GM21723 (cell line): ENCODE measurements around the gene KIF26A.

Experiments
- ATAC-seq: cut with Tn5 transposase; IDR thresholded peaks from one replicate; pipeline ENCODE4 v1.9.1; 2021; ENCODE audit warnings: mild to moderate bottlenecking, moderate library complexity; ENCODE audit not compliant: unreplicated experiment

Gene KIF26A

GRCh38 chr14:104112113-104112505, 26.3 kb upstream of the KIF26A start:
- no peak for ATAC-seq

DNA sequence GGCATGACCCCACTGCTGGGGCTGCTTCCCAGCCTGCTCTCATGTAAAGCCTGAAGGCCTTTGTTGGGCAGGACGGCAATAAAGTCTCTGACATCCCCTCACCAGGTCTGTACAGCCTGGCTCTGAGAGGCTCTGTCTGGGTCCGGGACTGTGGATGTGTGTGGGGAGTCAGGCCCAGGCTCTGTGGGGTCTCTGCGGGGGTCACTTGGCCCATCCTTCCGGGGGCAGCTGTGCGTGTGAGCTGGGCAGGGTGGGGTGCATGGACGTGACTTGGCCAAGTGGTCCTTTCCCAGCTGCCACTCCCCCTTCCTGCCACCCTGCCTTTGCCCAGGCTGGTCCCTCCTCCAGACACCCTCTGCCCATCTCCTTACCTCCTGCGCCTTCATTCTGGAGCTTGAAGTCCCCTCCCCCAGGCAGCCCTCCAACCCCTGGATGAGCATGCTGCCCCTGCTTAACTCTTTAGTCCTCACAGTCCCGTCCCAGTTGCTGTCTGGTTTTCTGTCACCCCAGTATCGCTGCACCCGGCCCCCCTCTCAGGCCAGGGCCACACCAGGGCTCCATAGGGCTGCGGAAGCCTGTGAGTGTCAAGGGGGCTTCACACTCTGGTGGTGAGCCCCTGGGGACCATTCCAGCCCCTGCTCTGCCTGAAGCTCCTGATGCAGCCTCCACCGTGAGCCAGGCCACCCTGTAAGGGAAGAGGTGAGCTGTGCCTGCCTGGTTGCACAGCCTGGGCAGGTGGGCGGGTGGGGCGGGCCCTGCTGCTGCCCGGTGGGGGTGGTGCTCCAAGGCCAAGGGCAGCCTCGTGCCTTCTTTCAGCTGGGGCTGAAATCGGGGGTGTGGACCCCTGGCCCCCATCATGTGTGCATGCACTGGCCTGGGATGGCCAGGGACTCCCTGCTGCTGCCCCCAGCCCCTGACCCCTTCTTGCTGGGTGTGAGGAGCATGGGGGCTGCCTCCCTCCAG, 25.5 kb upstream of the KIF26A start:
- no peak for ATAC-seq

- no peak for ATAC-seq
Measured at GRCh38 chr14:104113631-104114420, 24.6 kb upstream of the KIF26A start.

- no peak for ATAC-seq
Measured at GRCh38 chr14:104114421-104115130, 23.8 kb upstream of the KIF26A start.

- ATAC-seq, result no peak
Measured at GRCh38 chr14:104115131-104115600, 23.2 kb upstream of the KIF26A start.

DNA sequence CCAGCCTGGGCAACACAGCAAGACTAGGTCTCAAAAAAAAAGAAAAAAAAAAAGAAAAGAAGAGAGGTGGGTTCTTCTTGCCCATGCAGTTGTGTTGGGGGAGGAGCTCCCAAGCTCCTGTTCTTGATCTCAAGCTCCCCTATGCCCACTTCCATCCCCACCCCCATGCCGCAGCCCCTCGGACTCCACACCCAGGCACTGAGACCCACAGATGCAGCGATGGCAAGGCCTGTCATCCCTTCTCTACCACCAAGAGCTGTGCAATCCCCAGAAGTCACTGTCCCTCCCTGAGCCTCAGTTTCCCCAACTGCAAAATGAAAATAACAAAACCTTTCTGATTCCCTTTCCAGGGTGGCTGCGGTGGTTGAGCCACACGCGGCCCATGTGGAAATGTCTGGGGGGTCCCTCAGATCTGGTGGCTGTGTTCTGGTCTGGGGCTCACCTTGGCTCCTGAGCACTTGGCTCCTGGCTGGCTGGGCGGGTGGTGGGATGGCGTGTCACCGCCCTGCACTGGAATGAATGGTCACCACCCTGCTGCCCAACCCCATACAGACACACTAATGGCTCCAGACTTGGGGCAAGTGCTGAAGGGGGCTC, 22.6 kb upstream of the KIF26A start:
- no peak for ATAC-seq

DNA sequence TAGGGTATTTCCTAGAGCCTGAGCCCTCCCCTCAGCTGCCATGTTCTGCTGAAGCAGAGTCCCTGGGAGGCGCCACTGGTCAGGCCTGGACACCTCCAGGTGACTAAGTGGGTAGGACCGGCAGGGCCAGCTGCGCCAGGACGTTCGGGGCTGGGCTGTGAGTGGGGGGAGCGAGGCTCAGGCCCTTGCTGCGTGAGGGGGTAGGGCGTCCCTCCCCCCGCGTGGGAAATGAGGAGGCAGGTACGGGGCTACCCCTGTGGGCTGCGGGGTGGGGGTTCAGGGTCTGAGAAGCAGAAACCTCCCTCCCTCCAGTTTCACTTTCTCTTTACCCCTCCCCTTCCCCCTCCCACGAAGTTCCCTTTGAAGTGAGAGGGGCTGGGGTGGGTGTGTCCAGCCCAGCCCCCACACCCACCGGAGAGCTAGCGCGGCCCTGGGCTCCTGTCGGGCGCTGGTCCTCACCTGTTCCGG, 22.1 kb upstream of the KIF26A start:
- no peak for ATAC-seq

DNA sequence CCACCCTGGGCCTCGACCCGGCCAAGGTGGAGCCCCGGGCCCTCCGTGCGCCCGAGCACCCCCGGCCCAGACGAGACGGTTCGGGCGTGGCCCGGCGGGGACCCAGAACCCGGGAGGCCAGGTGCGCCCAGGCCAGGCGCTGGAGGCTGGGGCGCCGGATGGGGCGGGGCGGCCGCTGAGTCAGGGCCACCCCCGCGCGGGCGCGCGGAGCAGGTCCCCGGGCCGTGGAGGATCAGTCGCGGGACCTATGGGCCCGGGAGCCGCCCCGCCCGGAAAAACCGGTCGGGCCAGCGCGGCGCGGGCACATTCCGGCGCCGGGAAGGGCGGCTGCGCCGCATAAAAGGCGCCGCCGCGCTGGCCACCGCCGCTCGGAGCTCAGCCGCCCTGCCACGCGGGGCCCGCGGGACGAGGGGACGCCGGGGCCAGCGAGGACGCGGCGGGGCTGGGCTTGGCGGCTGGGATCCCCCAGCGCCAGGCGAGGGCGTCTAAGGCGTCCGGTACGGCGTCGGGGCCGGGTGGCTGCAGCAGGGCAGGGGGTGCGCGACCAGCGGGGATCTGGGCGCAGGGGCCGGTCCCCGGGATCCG, 21.5 kb upstream of the KIF26A start:
- ATAC-seq, result no peak

- no peak for ATAC-seq
Measured at GRCh38 chr14:104117341-104118005, 20.9 kb upstream of the KIF26A start.

DNA sequence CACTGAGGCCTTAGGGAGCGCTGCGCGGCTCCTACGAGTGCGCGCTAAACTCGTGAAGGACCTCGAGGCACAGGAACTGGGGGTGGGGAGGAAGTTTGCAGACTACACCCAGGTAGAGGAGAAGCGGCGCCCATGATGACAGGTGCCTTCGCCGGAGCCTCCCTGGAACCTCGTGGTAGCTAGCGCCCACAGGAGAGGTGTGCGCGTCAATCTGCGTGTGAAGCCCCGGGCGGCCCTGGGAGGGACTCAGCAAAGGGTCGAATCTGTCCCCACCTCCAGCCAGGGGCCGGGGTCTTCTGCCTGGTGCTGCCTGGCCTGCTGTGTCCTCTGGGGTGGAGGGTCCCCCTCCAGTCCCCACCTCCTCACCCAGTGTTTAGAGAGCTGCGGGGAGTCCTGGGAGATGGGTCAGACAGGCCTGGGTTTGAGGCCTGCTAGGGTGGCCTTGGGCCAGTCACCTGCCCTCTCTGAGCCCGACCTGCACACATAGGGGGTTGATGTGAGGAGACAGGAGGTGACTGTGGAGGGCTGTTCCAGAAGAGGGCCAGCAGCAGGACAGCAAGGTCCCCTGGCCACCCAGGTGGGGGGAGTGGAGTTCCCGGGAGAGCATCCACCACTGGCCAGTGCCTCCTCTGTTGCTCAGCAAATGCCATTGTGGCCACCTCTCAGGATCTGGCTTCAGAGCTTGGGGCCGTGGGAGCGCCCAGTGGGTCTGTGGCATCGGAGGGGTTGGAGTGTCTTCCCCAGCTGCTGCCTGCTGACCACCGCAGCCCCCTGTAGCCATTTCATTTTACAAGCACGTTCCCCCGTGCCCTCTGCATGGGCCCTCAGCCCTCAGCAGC, 20.2 kb upstream of the KIF26A start:
- ATAC-seq, result no peak

- no peak for ATAC-seq
Measured at GRCh38 chr14:104119119-104119487, 19.3 kb upstream of the KIF26A start.

GRCh38 chr14:104119488-104120251, 18.7 kb upstream of the KIF26A start:
- ATAC-seq, result no peak

GRCh38 chr14:104120281-104120741, 18.1 kb upstream of the KIF26A start:
- no peak for ATAC-seq

GRCh38 chr14:104121142-104121541, 17.2 kb upstream of the KIF26A start:
- no peak for ATAC-seq

GRCh38 chr14:104123879-104124278, 14.5 kb upstream of the KIF26A start:
- no peak for ATAC-seq

DNA sequence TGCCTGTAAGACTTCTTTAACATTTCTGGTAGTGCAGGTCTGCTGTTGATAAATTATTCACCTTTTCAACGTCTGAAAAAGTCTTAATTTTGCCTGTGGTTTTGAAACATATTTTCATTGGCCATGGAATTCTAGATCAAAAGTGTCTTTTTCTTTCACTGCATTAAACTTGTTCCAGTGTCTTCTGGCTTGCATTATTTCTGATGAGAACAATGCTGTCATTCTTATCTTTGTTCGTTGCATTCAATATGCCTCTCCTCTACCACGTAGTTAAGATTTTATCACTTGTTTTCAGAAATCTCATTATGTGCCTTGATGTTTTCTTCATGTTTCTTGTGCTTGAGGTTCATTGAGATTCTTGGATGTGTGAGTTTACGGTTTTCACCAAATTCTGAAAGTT, 13.4 kb upstream of the KIF26A start:
- ATAC-seq, result no peak

- no peak for ATAC-seq
Measured at GRCh38 chr14:104126753-104127152, 11.6 kb upstream of the KIF26A start.

- no peak for ATAC-seq
Measured at GRCh38 chr14:104128981-104129380, 9.4 kb upstream of the KIF26A start.
